HK-2 (cell line): ENCODE data around the gene ASS1.

Source experiments
- DNase-seq: peaks from one replicate; pipeline ENCODE4 v3.0.0-alpha.2; 2018; ENCODE audit not compliant: unreplicated experiment

The ASS1 gene

GRCh38 chr9:130418776-130419175 is 26.0 kb upstream of the ASS1 start:
- DNase-seq: no peak

- DNase-seq: no peak
Measured at GRCh38 chr9:130419521-130420035, 25.2 kb upstream of the ASS1 start.

GRCh38 chr9:130421154-130421801 is 23.5 kb upstream of the ASS1 start:
- DNase-seq: no peak

GRCh38 chr9:130421802-130422276 is 22.9 kb upstream of the ASS1 start:
- DNase-seq: no peak

GRCh38 chr9:130422546-130422945 is 22.2 kb upstream of the ASS1 start:
- no peak for DNase-seq

- no peak for DNase-seq
Measured at GRCh38 chr9:130423272-130423671, 21.5 kb upstream of the ASS1 start.

GRCh38 chr9:130424595-130425454 is 19.9 kb upstream of the ASS1 start:
- no peak for DNase-seq

- DNase-seq: no peak
Measured at GRCh38 chr9:130425741-130426466, 18.9 kb upstream of the ASS1 start.

GRCh38 chr9:130426467-130426773 is 18.3 kb upstream of the ASS1 start:
- DNase-seq: no peak

GRCh38 chr9:130426883-130427282 is 17.9 kb upstream of the ASS1 start:
- peak; percentile 35 for DNase-seq

- no peak for DNase-seq
Measured at GRCh38 chr9:130427326-130427725, 17.4 kb upstream of the ASS1 start.

- no peak for DNase-seq
Measured at GRCh38 chr9:130428086-130428665, 16.6 kb upstream of the ASS1 start.

GRCh38 chr9:130429381-130429780 is 15.4 kb upstream of the ASS1 start:
- DNase-seq: no peak

- DNase-seq: no peak
Measured at GRCh38 chr9:130429831-130430230, 14.9 kb upstream of the ASS1 start.

- DNase-seq: no peak
Measured at GRCh38 chr9:130430232-130430631, 14.5 kb upstream of the ASS1 start.

- DNase-seq: no peak
Measured at GRCh38 chr9:130430734-130431535, 13.8 kb upstream of the ASS1 start.

GRCh38 chr9:130431536-130432303 is 13.0 kb upstream of the ASS1 start:
- DNase-seq: no peak

GRCh38 chr9:130432362-130432761 is 12.4 kb upstream of the ASS1 start:
- DNase-seq: no peak

- no peak for DNase-seq
Measured at GRCh38 chr9:130432796-130433167, 12.0 kb upstream of the ASS1 start.

- no peak for DNase-seq
Measured at GRCh38 chr9:130433168-130433946, 11.4 kb upstream of the ASS1 start.
